Measurements from ENCODE around the gene BCL11A.

DNA sequence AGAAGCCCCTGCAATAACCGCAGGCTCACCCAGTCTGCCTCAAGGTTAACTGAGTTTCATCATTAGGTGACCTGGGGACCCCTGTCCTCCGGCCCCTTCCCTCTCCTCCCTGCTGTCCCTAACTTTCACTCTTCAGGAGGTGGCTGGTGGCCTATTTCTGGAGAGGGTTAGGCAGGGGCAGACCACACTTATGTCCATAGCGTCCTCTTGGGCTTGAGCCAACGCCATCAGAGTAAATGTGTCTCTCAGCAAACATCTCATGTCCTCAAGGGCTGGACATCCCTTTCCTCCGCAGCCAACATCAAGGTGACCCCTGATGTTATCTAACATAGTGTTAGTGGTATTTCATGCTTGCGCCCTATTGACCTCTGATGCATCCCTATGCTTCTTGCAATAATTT is 114.8 kb downstream of the BCL11A start:
- TF ChIP-seq, protein P1, sequence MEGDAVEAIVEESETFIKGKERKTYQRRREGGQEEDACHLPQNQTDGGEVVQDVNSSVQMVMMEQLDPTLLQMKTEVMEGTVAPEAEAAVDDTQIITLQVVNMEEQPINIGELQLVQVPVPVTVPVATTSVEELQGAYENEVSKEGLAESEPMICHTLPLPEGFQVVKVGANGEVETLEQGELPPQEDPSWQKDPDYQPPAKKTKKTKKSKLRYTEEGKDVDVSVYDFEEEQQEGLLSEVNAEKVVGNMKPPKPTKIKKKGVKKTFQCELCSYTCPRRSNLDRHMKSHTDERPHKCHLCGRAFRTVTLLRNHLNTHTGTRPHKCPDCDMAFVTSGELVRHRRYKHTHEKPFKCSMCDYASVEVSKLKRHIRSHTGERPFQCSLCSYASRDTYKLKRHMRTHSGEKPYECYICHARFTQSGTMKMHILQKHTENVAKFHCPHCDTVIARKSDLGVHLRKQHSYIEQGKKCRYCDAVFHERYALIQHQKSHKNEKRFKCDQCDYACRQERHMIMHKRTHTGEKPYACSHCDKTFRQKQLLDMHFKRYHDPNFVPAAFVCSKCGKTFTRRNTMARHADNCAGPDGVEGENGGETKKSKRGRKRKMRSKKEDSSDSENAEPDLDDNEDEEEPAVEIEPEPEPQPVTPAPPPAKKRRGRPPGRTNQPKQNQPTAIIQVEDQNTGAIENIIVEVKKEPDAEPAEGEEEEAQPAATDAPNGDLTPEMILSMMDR (IDR thresholded peaks at IDR 0.05), result no peak
- TF ChIP-seq, protein P2, sequence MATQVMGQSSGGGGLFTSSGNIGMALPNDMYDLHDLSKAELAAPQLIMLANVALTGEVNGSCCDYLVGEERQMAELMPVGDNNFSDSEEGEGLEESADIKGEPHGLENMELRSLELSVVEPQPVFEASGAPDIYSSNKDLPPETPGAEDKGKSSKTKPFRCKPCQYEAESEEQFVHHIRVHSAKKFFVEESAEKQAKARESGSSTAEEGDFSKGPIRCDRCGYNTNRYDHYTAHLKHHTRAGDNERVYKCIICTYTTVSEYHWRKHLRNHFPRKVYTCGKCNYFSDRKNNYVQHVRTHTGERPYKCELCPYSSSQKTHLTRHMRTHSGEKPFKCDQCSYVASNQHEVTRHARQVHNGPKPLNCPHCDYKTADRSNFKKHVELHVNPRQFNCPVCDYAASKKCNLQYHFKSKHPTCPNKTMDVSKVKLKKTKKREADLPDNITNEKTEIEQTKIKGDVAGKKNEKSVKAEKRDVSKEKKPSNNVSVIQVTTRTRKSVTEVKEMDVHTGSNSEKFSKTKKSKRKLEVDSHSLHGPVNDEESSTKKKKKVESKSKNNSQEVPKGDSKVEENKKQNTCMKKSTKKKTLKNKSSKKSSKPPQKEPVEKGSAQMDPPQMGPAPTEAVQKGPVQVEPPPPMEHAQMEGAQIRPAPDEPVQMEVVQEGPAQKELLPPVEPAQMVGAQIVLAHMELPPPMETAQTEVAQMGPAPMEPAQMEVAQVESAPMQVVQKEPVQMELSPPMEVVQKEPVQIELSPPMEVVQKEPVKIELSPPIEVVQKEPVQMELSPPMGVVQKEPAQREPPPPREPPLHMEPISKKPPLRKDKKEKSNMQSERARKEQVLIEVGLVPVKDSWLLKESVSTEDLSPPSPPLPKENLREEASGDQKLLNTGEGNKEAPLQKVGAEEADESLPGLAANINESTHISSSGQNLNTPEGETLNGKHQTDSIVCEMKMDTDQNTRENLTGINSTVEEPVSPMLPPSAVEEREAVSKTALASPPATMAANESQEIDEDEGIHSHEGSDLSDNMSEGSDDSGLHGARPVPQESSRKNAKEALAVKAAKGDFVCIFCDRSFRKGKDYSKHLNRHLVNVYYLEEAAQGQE (IDR thresholded peaks at IDR 0.05; ENCODE audit: insufficient read depth in 1 of 2, low read depth in 2 of 2, low read length in 1 of 2), result no peak
